NCI-H2029 treated with DMSO at 0.1 percent for 48 hours (cell line): ENCODE results near the gene PWWP2B.

Experiments used
- DNase-seq: peaks from one replicate; lab custom pipeline; 2025; lab: John Stamatoyannopoulos, UW

The PWWP2B gene

GRCh38 chr10:132407243-132407746 lies 10.3 kb downstream of the PWWP2B start:
- DNase-seq: no peak

- no peak for DNase-seq
Observed at GRCh38 chr10:132407846-132408278, 10.9 kb downstream of the PWWP2B start.

GRCh38 chr10:132408367-132408781 lies 11.4 kb downstream of the PWWP2B start:
- DNase-seq: no peak

GRCh38 chr10:132408823-132409666 lies 12.0 kb downstream of the PWWP2B start:
- no peak for DNase-seq

- no peak for DNase-seq
Observed at GRCh38 chr10:132409667-132410028, 12.6 kb downstream of the PWWP2B start.

- DNase-seq: no peak
Observed at GRCh38 chr10:132410056-132410778, 13.2 kb downstream of the PWWP2B start.

GRCh38 chr10:132410779-132411532 lies 14.0 kb downstream of the PWWP2B start:
- DNase-seq: no peak

GRCh38 chr10:132411561-132412253 lies 14.7 kb downstream of the PWWP2B start:
- no peak for DNase-seq

- DNase-seq: no peak
Observed at GRCh38 chr10:132412316-132413192, 15.6 kb downstream of the PWWP2B start.

GRCh38 chr10:132413226-132414205 lies 16.5 kb downstream of the PWWP2B start:
- no peak for DNase-seq

- no peak for DNase-seq
Observed at GRCh38 chr10:132414402-132415016, 17.5 kb downstream of the PWWP2B start.

GRCh38 chr10:132415255-132415654 lies 18.3 kb downstream of the PWWP2B start:
- DNase-seq: no peak

- DNase-seq: no peak
Observed at GRCh38 chr10:132415956-132416355, 19.0 kb downstream of the PWWP2B start.

GRCh38 chr10:132416566-132417256 lies 19.7 kb downstream of the PWWP2B start:
- DNase-seq: no peak

GRCh38 chr10:132417257-132417910 lies 20.4 kb downstream of the PWWP2B start:
- no peak for DNase-seq

GRCh38 chr10:132417957-132418441 lies 21.0 kb downstream of the PWWP2B start:
- no peak for DNase-seq

- no peak for DNase-seq
Observed at GRCh38 chr10:132418527-132419416, 21.8 kb downstream of the PWWP2B start.
